Liver (tissue), 3 donors: ENCODE data around the gene PBX4.

Source experiments
- CTCF ChIP-seq: fragments of 150-350 bp; IDR thresholded peaks from 2 replicates; pipeline ENCODE4 v1.5.1; 2017; ENCODE audit warnings: improper control_type of control experiment, low read depth, low read length; ENCODE audit not compliant: missing input control
- FOXA1 ChIP-seq: IDR thresholded peaks from 2 replicates; pipeline ENCODE4 v1.6.1; 2016; ENCODE audit warnings: antibody characterized with exemption
- FOXA2 ChIP-seq: IDR thresholded peaks from 2 replicates; pipeline ENCODE4 v1.6.1; 2016; ENCODE audit warnings: antibody characterized with exemption
- JUND ChIP-seq, 2 donors: IDR thresholded peaks; 2 replicates each; pipeline ENCODE4 v1.6.1; 2016; ENCODE audit warnings: antibody characterized with exemption in 2 of 2
- RAD21 ChIP-seq, 2 donors: IDR thresholded peaks; 2 replicates each; pipeline ENCODE4 v1.6.1; 2016; ENCODE audit warnings: antibody characterized with exemption in 2 of 2, mild to moderate bottlenecking in 2 of 2
- REST ChIP-seq: IDR thresholded peaks from 2 replicates; pipeline ENCODE4 v1.6.1; 2016; ENCODE audit warnings: antibody characterized with exemption, mild to moderate bottlenecking
- SP1 ChIP-seq: IDR thresholded peaks from 2 replicates; pipeline ENCODE4 v1.6.1; 2018; ENCODE audit warnings: antibody characterized with exemption, mild to moderate bottlenecking
- TAF1 ChIP-seq: conservative IDR thresholded peaks from 2 replicates; pipeline ENCODE4 v1.6.1; 2016; ENCODE audit warnings: antibody characterized with exemption, mild to moderate bottlenecking
- donor health status: healthy.
- donor health status: healthy.

DNA sequence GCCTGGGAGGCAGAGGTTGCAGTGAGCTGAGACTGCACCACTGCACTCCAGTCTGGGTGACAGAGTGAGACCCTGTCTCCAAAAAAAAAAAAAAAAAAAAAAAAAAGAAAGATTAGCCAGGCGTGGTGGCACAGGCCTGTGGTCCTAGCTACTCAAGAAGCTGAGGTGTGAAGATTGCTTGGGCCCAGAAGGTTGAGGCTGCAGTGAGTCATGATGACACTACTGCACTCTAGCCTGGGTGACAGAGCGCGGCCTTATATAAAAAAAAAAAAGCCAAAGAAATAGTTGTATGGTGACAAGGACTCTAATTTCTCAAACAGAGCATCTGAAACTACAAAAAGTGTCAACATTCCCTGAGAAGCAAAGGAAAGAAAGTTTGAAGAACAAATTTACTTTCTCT lies 3.4 kb downstream of the PBX4 start:
- TF ChIP-seq RAD21 (IDR thresholded peaks at IDR 0.05): no peak
- TF ChIP-seq CTCF: no peak
- TF ChIP-seq JUND (IDR thresholded peaks at IDR 0.05): no peak
- no peak for TF ChIP-seq FOXA2
- TF ChIP-seq SP1: no peak
- no peak for TF ChIP-seq REST
- no peak for TF ChIP-seq TAF1
- TF ChIP-seq FOXA1: no peak
